OCI-LY7 (cell line): ENCODE data around the gene SLC9A9.

ENCODE experiments used
- EZH2phosphoT487 ChIP-seq: fragments of 200-600 bp; sonication (generic); IDR thresholded peaks from 2 replicates; pipeline ENCODE4 v1.6.1; 2018; ENCODE audit warnings: low read depth, borderline replicate concordance, mild to moderate bottlenecking, mixed run types, antibody characterized with exemption, low read length, moderate library complexity, mixed read lengths
- TF ChIP-seq, protein P1 (sequence below): fragments of 200-600 bp; sonication (generic); conservative IDR thresholded peaks from 2 replicates; pipeline ENCODE4 v1.5.1; 2014; ENCODE audit warnings: mild to moderate bottlenecking, antibody characterized with exemption, low read length, moderate library complexity, mixed read lengths

DNA sequence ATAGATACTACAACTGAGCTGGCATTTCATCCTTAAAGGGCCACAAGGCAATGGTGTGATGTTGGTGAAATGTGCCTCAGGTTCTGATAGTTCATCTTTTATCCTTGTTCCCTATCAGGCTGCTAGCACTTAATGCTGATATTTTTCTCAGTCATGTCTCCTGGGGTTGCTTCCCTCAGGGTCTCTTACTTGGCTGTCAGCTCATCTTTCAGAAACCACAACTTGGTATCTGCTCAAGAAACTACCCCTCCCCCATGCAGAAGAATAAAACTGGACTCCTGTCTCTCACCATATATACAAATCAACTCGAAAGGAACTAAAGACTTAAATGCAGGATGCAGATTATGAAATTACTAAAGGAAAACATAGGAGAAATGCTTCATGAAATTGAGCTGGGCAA lies 420.6 kb downstream of the SLC9A9 start:
- TF ChIP-seq, protein P1, sequence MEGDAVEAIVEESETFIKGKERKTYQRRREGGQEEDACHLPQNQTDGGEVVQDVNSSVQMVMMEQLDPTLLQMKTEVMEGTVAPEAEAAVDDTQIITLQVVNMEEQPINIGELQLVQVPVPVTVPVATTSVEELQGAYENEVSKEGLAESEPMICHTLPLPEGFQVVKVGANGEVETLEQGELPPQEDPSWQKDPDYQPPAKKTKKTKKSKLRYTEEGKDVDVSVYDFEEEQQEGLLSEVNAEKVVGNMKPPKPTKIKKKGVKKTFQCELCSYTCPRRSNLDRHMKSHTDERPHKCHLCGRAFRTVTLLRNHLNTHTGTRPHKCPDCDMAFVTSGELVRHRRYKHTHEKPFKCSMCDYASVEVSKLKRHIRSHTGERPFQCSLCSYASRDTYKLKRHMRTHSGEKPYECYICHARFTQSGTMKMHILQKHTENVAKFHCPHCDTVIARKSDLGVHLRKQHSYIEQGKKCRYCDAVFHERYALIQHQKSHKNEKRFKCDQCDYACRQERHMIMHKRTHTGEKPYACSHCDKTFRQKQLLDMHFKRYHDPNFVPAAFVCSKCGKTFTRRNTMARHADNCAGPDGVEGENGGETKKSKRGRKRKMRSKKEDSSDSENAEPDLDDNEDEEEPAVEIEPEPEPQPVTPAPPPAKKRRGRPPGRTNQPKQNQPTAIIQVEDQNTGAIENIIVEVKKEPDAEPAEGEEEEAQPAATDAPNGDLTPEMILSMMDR: no peak
- TF ChIP-seq EZH2phosphoT487: no peak
